NCI-H146 treated with DMSO at 0.1 percent for 48 hours (cell line): Measurements from ENCODE around the gene RAB39A.

Experiments
- DNase-seq: peaks from one replicate; lab custom pipeline; 2025; ENCODE audit not compliant: unreplicated experiment; lab: John Stamatoyannopoulos, UW

Gene RAB39A

DNA sequence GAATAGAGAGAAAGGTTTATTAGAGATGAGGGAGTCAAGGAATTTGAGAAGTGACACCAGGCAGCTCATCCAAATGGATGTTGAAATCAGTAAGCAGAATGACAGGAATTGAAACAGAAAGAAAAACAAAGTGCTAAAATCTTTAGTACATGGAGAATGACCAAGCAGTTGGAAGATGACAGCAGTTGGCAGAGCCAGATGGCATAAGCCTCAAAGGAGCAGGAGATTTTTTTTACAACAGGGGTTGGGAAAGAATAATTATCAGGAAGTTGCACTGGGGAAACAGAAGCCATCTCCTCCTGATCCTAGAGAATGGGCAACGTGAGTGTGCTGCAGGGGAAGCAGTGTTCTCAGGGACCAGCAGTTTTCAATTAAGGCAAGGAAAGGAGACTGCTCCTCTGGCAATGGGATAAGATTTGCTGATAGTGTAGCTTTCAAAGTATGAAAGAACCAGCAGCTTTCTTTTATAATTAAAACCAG is 28.9 kb downstream of the RAB39A start:
- no peak for DNase-seq

DNA sequence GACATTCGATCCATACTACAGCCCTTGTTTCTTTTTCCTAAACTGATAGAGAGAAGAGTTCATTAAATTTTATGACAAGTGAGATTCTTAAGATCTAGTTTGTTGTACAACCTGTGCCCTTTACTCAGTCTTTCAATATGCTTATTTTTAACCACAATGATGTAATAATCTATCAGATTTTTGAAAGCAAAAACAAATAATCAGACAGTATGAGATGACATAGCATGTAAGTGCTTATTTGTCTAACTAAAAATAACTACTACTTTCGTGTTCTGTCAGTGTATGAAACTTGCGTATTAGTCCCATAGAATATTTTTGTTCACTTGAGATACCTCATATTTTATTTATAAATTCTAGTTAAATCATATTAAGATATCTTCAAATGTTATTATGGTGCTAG is 33.2 kb downstream of the RAB39A start:
- DNase-seq = no peak

DNA sequence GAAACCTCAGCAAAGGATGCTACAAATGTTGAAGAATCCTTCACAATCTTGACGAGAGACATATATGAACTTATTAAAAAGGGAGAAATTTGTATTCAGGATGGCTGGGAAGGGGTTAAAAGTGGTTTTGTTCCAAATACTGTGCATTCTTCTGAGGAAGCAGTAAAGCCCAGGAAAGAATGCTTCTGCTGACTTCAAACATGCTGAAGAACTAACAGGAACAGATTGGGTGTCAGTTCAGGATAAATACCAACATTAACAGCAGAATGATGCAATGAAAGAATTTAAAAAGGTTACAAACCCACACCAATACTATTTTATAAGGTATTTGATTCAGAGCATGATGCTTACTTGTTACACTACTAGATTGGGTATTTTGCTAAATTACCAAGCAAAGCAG is 33.9 kb downstream of the RAB39A start:
- no peak for DNase-seq

DNA sequence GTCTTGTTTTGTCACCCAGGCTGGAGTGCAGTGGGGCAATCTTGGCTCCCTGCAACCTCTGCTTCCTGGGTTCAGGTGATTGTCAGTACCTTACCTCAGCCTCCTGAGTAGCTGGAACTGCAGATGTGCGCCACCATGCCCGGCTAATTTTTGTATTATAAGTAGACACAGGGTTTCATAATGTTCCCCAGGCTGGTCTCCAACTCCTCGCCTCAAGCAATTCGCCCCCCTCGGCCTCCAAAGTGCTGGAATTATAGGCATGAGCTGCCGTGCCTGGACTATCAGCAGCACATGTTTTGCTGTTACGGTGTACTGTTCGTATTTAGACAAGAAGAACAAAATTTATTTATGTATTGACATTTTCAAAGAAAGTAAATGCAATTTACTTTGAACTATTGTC is 34.8 kb downstream of the RAB39A start:
- DNase-seq = no peak

DNA sequence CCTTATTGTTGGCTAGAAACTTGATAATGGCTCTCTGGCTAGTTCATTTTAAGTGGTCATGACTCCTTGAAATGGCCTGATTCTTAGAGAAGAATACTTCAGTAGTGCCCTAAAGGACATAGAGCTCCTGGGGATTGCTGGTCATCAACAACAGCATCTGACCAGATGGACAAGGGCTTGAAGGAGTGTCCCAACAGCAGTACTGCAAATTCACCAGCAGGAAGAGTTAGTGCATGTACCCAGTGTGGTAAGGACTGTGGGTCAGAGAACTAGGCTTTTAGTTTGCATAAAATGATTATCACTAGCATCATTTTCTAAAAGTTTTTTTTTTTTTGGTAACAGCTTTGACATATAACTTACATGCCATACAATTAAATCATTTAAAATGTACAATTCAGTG is 41.0 kb downstream of the RAB39A start:
- no peak for DNase-seq

DNA sequence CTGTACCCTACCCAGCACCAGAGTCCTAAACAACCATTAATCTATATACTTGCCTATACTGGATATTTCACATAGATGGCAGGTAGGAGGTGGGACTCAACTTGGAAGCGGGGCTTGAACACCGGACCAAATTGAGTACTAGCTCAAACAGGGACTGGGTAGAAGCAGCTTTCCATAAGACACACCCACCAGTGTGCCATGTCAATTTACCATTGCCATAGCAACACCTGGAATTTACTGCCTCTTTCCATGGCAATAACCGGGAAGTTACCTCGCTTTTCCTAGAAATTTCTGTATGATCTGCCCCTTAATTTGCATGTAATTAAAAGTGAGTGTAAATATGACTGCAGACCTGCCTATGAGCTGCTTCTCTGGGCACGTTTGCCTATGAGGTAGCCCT is 41.8 kb downstream of the RAB39A start:
- DNase-seq = no peak

DNA sequence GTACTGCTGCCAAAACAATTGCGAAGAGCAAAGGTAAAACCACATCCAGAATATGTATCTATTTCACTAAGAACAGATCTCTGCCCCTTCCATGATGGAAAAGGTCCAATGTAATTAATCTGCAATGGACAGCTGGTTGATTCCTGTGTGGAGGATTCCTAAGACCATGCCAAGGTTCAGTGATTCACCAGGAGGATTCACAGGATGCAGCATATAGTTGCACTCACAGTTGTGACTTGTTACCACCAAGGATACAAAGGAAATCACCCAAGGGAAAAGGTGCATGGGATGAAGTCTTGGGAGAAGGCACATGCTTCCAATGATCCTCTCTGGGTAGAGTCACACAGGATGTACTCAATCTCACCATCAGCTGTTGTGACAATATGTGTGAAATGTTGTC is 45.4 kb downstream of the RAB39A start:
- DNase-seq = no peak

DNA sequence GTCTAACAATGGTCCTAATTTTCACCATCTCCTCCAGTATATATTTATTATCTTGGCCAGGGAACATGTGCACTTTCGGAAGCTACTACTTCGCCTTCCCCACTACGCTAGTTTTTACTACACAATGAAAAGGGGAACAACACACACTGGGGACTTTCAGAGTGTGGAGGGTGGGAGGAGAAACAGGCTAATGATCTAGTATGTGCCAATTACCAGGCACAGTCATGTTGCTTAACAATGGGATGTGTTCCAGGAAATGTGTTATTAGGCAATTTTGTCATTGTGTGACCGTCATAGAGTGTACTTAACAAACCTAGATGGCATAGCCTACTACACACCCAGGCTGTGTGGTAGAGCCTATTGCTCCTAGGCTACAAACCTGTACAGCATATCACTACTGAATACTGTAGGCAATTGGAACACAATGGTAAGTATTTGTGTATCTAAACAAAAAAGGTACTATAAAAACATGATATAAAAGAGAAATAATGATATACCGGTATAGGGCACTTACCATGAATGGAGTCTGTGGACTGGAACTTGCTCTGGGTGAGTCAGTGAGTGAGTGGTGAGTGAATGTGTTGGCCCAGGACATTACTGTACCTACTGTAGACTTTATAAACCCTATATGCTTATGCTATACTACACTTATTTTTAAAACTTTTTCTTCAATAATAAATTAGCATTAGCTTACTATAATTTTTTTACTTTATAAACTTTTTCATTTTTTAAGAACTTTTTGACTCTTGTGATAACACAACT is 60.3 kb downstream of the RAB39A start:
- DNase-seq = no peak

DNA sequence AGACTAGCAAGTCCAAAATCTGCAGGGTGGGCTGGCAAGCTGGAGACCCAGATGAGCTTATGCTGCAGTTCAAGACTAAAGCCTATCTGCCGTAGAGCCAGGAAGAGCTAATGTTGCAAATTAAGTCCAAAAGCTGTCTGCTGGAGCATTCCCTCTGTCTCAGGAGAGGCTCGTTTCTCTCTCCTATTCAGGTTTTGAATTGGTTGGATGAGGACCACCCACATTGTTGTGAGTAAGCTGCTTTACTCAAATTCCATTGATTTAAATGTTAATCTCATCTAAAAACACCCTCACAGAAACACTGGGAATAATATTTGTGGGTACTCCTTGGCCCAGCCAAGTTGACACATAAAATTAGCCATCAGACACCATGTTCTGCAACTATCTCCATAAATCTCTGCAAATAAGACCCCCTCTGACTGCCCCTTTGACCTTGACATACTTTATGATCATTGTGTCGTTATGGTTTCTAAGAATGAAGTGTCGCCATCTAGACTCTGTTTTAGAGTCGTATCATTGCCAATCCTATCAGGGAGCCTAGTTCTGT is 63.7 kb downstream of the RAB39A start:
- DNase-seq = no peak

DNA sequence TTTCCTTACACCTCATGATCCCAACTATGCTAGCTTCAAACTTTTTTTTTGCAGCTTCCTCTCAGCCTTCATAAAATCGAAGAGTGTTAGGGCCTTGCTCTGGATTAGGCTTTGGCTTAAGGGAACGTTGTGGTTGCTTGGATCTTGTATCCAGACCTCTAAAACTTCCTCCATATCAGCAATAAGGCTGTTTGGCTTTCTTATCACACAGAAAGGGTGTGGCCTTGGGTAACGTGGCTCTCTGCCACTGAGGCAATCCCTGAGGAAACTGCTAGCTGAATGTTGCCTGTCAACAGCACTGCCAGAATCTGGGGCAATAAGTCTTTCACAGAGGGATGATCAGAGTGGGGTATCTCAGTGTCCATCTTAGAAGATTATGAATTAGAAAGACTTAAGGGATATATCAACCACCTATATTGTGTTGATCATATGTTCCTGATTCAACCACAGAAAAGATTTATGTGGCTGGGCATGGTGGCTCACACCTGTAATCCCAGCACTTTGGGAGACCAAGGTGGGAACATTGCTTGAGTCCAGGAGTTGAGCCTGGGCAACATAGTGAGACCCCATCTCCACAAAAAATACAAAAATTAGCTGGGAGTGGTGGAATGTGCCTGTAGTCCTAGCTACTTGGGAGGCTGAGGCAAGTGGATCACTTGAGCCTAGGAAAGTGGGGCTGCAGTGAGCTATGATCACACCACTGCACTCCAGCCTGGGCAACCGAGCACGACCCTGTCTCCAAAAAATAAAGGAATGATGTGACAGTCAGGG is 67.9 kb downstream of the RAB39A start:
- DNase-seq = no peak

DNA sequence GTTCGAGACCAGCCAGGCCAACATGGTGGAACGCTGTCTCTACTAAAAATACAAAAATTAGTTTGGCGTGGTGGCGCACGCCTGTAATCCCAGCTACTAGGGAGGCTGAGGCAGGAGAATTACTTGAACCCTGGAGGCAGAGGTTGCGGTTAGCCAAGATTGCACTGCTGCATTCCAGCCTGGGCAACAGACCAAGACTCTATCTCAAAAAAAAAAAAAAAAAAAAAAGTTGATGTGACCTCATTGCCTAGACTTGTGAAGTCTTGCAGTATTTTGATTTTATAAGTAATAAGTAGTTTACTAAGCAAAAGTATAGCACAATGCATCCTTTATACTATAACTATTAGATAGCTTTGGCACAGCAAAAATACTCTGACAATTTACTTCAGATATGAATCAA is 70.5 kb downstream of the RAB39A start:
- DNase-seq = no peak

DNA sequence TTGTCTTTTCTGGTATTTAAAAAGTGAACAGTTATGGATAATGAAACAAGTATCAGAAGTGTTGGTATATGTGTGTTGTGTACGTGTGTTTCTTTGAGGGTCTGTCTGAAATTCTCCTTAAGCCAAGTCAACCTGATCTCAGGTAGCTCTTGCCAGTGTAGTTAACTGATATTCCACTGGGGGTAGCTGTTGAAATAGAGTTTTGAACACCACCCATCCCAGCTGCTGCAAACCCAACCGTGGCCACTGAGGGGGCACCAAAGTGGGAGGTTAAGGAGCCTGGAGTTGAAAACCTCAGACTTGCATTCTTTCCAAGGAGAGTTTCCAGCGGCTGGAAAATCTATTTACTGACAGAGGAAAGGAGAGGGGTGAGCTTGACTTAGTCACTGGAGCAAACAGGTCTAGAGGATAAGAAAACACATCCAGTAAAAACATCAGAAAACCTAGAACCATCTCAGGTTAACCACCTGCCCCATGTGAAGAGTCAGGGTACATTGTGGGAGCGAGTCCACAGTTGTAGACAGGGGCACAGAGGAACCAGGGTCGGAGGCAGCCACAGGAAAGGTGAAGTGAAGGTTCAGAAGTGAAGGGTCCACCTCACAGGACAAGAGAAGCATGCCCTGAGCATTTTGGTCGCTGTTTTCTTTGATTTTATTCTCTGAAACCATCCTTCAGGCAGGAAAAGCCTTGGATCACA is 71.7 kb downstream of the RAB39A start:
- peak; percentile 20 for DNase-seq

DNA sequence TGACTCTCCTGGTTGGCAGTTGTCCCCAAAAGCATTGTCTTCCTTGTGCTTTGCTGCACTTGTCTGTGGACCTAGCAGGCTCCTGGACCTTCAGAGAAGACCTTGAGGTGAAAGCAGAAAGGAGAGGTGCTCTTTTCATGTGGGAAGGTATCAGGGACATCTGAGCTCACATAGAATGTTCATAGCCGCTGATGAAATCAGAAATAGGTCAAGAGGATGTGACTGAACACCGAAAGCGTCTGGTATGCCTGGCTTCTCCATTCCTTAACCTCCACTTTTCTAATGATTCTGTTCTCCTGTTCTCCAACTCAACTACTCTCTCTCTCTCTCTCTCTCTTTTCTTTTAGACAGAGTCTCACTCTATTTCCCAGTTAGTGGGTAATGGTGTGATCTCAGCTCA is 74.2 kb downstream of the RAB39A start:
- DNase-seq = no peak

DNA sequence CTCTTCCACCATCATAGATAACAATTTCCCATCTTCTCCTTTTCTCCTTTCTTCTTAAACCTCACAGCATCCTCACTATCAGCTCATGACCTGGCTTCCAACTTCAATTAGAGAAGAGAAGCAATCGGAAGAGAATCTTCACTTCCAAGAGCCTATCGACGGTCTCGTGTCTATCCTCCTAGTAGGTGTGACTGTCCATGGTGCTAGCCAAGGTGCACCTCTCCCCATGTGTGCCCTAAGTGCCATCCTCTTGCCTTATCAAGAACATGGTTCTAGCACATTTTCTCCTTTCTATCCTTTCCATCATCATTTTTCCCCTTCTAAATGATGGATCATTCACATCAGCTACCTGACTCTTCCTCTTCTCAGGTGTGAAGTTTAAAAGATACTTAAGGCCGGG is 75.4 kb downstream of the RAB39A start:
- DNase-seq = no peak

DNA sequence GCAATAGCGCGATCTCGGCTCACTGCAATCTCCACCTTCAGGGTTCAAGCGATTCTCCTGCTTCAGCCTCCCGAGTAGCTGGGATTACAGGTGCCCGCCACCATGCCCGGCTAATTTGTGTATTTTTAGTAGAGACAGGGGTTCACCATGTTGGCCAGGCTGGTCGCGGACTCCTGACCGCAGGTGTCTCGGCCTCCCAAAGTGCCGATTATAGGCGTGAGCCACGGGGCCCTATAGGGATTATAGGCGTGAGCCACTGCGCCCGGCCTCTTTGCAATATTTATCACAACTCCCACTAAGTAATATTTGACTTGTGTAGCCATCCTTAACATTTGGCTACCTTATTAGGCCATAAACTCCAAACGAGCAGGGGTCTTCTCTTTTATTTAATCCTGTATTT is 79.6 kb downstream of the RAB39A start:
- DNase-seq = no peak

DNA sequence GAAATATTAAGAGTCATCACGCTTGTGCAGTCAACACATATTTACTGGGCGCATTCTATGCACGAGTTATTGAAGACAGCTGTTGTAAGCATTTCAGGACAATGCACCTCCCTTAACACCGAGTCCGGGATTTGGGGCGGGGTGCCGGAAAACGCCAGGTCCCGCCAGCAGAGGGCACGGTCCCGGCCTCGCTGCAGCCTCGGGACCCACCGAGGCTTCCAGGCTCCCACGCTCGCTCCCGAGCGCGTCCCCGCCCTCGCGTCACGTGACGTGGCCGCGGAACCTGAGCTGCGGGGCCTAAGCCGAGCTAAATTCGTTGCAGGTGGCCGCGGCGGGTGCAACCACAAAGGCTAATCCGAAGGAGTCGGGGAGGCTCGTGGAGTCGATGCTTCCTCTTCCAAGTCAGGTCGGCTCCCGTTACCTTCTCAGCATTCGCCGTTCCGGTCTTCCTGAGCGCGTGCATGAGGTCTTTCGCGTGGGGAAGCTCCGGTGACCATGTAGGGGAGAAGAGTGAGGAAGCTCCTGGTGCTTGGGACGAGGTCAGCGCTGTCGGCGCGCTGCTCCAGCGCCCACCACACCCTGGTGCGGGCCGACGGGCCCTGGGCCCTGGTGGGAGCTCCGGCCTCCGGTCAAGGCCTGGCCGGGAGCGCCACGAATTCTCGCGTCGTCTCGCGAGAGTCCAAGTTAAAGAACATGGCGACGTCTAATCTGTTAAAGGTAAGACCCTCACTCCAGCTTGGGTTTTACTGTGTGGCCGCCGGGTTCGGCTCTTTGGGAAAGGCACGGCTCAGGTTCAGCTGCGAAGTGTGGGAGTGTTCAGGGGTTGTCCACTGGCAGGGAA is 80.6 kb downstream of the RAB39A start, which contains the start of gene CUL5:
Gene CUL5 (plus strand): TSS at position 243 of the 841 bp plus-strand sequence. CDS start 451 bp downstream, at position 694.
- DNase-seq = peak; percentile 48

DNA sequence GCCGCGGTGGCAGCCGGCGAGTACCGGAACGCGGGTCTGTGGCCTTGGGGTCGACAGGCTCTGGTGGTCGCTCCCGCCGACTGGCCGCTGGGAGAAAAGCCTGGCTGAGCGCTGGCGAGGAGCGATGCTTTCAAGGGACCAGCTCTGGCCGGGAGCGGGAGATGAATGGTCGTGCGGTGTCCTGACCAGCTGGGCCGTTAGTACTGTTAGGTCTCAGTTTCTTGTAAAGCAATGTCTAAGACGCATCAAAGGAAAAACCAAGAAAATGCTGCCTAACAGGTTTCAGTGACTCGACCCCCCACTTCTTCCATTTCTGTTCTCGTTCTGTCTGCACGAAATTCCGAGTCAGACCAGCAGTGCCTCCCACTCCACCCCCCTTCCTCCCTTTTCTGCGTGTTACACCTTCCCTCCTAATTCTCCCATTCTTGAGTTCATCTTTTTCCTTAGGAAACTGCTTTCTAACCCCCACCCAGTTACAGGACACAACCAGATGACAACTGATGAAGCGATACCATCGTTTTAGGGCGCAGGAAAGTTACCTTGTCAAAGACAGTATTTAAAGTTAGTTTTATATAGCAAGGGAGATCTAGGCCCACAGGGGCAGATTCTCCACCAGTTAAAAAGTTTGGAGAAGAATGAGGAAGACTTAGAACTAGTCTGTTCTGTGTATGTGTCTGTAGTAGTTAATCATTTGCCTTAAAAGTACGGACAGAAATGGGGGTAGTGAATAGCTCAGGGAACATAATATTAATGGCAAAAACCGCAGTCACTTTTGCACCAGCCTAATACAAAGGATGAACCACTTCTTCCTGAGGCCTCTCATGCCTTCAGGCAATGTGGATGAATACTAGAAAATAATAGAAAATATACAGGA is 81.5 kb downstream of the RAB39A start:
- no peak for DNase-seq

DNA sequence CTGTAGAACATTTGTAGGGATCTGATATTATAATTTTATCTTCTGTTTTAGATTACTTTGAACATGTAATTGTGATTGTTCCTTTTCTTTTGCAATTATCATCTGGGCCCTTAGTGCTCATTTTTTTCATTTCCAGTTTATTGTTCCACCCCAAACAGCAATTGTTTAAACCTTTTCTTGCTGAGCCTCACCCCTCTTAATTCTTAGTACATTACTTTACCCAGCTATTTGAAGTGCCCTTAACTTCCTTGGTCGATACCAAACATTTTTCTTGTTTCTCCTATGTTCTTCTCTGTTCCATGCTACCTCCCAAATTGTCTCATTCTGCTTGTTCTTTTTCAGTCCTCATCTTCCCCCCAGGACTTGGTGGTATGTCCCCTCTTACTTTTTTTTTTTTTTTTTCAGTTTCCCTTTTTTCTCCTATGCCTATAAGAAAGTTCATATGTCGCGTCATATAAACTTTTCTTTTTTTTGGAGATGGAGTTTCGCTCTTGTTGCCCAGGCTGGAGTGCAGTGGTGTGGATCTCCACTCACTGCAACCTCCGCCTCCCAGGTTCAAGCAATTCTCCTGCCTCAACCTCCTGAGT is 84.0 kb downstream of the RAB39A start:
- no peak for DNase-seq
